ENCODE data around the gene MEN1.

MEN1 gene

GRCh38 chr11:64759722-64760719, 50.3 kb downstream of the MEN1 start, which contains the start of gene PYGM:
Gene PYGM, minus strand, starts transcription at chr11:64759974. Its CDS starts 76 bp downstream, at chr11:64759898.
- DNase-seq: no peak

- DNase-seq: no peak
Observed at GRCh38 chr11:64759131-64759721, 51.1 kb downstream of the MEN1 start.

GRCh38 chr11:64758330-64759079, 51.8 kb downstream of the MEN1 start:
- DNase-seq: no peak

GRCh38 chr11:64757549-64758329, 52.6 kb downstream of the MEN1 start:
- DNase-seq: no peak

GRCh38 chr11:64755681-64756361, 54.5 kb downstream of the MEN1 start:
- no peak for DNase-seq

GRCh38 chr11:64754919-64755662, 55.3 kb downstream of the MEN1 start:
- no peak for DNase-seq

GRCh38 chr11:64754124-64754918, 56.0 kb downstream of the MEN1 start:
- DNase-seq: no peak

All from Kasumi-1 (cell line).